ENCODE data around the gene ATG4A. TPM values are rescaled to one million over a fixed set of nuclear protein-coding genes. Genes with fewer than 3 reads are reported as not detected.

Gene ATG4A
- total RNA-seq, 1 experiment from 2014 or later: 4.6 TPM

- Mint-ChIP-seq H3K9me3 (ENCODE audit: unreplicated experiment) (no peaks in the 10 kb centered on the region), H3K27me3 (ENCODE audit: insufficient read depth, unreplicated experiment) (no peaks in the 10 kb centered on the region), H3K36me3 (ENCODE audit: insufficient read depth, unreplicated experiment) (no peaks in the 10 kb centered on the region), H3K4me3 (ENCODE audit: unreplicated experiment) (no peak overlapping the region), H3K4me1 (ENCODE audit: low read depth, unreplicated experiment) (no peaks in the 10 kb centered on the region), H3K27ac (ENCODE audit: unreplicated experiment) (no peak overlapping the region)
- no peak for DNase-seq
- no peaks in the 10 kb centered on the region for H3K36me3 ChIP-seq (ENCODE audit: control insufficient read depth, insufficient read depth, low read length)
- H3K4me1 ChIP-seq: no peaks in the 10 kb centered on the region
- TF ChIP-seq, protein P1, sequence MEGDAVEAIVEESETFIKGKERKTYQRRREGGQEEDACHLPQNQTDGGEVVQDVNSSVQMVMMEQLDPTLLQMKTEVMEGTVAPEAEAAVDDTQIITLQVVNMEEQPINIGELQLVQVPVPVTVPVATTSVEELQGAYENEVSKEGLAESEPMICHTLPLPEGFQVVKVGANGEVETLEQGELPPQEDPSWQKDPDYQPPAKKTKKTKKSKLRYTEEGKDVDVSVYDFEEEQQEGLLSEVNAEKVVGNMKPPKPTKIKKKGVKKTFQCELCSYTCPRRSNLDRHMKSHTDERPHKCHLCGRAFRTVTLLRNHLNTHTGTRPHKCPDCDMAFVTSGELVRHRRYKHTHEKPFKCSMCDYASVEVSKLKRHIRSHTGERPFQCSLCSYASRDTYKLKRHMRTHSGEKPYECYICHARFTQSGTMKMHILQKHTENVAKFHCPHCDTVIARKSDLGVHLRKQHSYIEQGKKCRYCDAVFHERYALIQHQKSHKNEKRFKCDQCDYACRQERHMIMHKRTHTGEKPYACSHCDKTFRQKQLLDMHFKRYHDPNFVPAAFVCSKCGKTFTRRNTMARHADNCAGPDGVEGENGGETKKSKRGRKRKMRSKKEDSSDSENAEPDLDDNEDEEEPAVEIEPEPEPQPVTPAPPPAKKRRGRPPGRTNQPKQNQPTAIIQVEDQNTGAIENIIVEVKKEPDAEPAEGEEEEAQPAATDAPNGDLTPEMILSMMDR (IDR thresholded peaks at IDR 0.05; ENCODE audit: insufficient read depth in 1 of 2, low read depth in 1 of 2, low read length in 1 of 2, severe bottlenecking in 1 of 2, unreplicated experiment in 1 of 2): no peak
- POLR2A ChIA-PET: no interaction called here
- BruUV-seq (replicated peaks): no TSS peak
- intact Hi-C loops (cut with micrococcal nuclease; ENCODE audit: unreplicated experiment): no loop called here
- CTCF ChIA-PET: no interaction called here
- H3K27me3 ChIP-seq (replicated peaks; ENCODE audit: control insufficient read depth, insufficient read depth, low read length): no peaks in the 10 kb centered on the region
- H3K9me3 ChIP-seq: no peaks in the 10 kb centered on the region
- H3K4me3 ChIP-seq (ENCODE audit: low read depth, low read length): no peak overlapping the region
Observed at GRCh38 chrX:108064001-108064400, 27.6 kb upstream of the ATG4A start.

DNA sequence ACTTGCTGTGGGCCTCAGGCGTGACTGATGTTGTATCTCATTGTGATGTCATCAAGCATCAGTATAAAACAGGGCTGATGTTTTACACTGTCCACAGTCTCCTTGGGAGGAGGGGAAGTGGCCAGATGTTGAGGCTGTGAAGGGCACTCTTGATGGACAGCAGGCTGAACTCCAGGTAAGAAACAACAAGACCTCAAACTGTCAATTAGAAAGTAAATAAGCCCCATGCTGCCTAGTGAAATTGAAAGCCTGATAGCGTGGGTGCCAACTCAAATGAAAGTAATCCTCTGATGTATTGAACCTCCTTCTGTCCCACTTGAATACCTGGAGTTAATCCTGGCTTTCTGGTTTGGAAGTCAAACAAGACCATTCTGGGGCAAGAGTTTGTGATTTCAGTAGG is 27.0 kb upstream of the ATG4A start:
- Mint-ChIP-seq H3K27ac (ENCODE audit: unreplicated experiment) (no peak overlapping the region), H3K4me1 (ENCODE audit: low read depth, unreplicated experiment) (no peaks in the 10 kb centered on the region), H3K36me3 (ENCODE audit: insufficient read depth, unreplicated experiment) (no peaks in the 10 kb centered on the region), H3K4me3 (ENCODE audit: unreplicated experiment) (no peak overlapping the region), H3K9me3 (ENCODE audit: unreplicated experiment) (no peaks in the 10 kb centered on the region), H3K27me3 (ENCODE audit: insufficient read depth, unreplicated experiment) (peaks cover 3% of the 10 kb centered on the region)
- CTCF ChIA-PET: no interaction called here
- no TSS peak for BruUV-seq (replicated peaks)
- POLR2A ChIA-PET: no interaction called here
- Histone ChIP-seq H3K9me3 (no peaks in the 10 kb centered on the region), H3K36me3 (ENCODE audit: control insufficient read depth, insufficient read depth, low read length) (no peaks in the 10 kb centered on the region), H3K27me3 (replicated peaks; ENCODE audit: control insufficient read depth, insufficient read depth, low read length) (no peaks in the 10 kb centered on the region), H3K4me3 (ENCODE audit: low read depth, low read length) (no peak overlapping the region), H3K4me1 (no peaks in the 10 kb centered on the region)
- TF ChIP-seq, protein P1 (IDR thresholded peaks at IDR 0.05; ENCODE audit: insufficient read depth in 1 of 2, low read depth in 1 of 2, low read length in 1 of 2, severe bottlenecking in 1 of 2, unreplicated experiment in 1 of 2): no peak
- intact Hi-C loops (cut with micrococcal nuclease; ENCODE audit: unreplicated experiment): no loop called here
- DNase-seq: no peak

- Histone ChIP-seq H3K4me1 (no peaks in the 10 kb centered on the region), H3K27me3 (replicated peaks; ENCODE audit: control insufficient read depth, insufficient read depth, low read length) (no peaks in the 10 kb centered on the region), H3K4me3 (ENCODE audit: low read depth, low read length) (no peak overlapping the region), H3K9me3 (no peaks in the 10 kb centered on the region), H3K36me3 (ENCODE audit: control insufficient read depth, insufficient read depth, low read length) (no peaks in the 10 kb centered on the region)
- BruUV-seq (replicated peaks): no TSS peak
- H3K4me3 Mint-ChIP-seq (ENCODE audit: unreplicated experiment): no peak overlapping the region
- ChIA-PET POLR2A (no interaction called here), CTCF (no interaction called here)
- peaks cover 5% of the 10 kb centered on the region for H3K27me3 Mint-ChIP-seq (ENCODE audit: insufficient read depth, unreplicated experiment)
- no peak overlapping the region for H3K27ac Mint-ChIP-seq (ENCODE audit: unreplicated experiment)
- intact Hi-C loops (cut with micrococcal nuclease; ENCODE audit: unreplicated experiment): no loop called here
- no peaks in the 10 kb centered on the region for H3K9me3 Mint-ChIP-seq (ENCODE audit: unreplicated experiment)
- no peaks in the 10 kb centered on the region for H3K36me3 Mint-ChIP-seq (ENCODE audit: insufficient read depth, unreplicated experiment)
- TF ChIP-seq, protein P1 (IDR thresholded peaks at IDR 0.05; ENCODE audit: insufficient read depth in 1 of 2, low read depth in 1 of 2, low read length in 1 of 2, severe bottlenecking in 1 of 2, unreplicated experiment in 1 of 2): no peak
- no peaks in the 10 kb centered on the region for H3K4me1 Mint-ChIP-seq (ENCODE audit: low read depth, unreplicated experiment)
- DNase-seq: no peak
Observed at GRCh38 chrX:108068121-108068520, 23.5 kb upstream of the ATG4A start.
